IMR-90 (cell line): ENCODE results near the gene CALHM6. TPM values are rescaled to one million over a fixed set of nuclear protein-coding genes. Genes with fewer than 3 reads are reported as not detected.

Experiments used
- ATAC-seq: fragments of 200-7000 bp; cut with Tn5 transposase; 2 replicates; pipeline ENCODE4 v1.9.1; 2020; ENCODE audit warnings: low read depth, mild to moderate bottlenecking, moderate library complexity
- BruUV-seq: library from RNA; stranded (reverse); fragments of 400-500 nt; replicated peaks from 2 replicates; lab custom pipeline; 2021; lab: Mats Ljungman, UMichigan
- CTCF ChIA-PET: fragments of 300-600 bp; formaldehyde crosslinking; extraction: SDS; loops from one replicate; lab custom pipeline; 2021; ENCODE audit warnings: antibody characterized with exemption; lab: Yijun Ruan, JAX
- POLR2A ChIA-PET: fragments of 300-600 bp; sonication (Branson Sonifier 250); formaldehyde crosslinking; loops from one replicate; lab custom pipeline; 2022; ENCODE audit warnings: antibody characterized with exemption; ENCODE audit not compliant: unreplicated experiment; lab: Charles Lee
- DNase-seq: peaks from one replicate; pipeline ENCODE4 v3.0.0; 2013
- H2AFZ ChIP-seq: replicated peaks from 2 replicates; pipeline ENCODE3; 2013; ENCODE audit warnings: low read length, mild to moderate bottlenecking; ENCODE audit not compliant: poor library complexity
- H2AK5ac ChIP-seq: 2 replicates; pipeline ENCODE4 v1.6.1; 2013; ENCODE audit warnings: low read depth, low read length, inconsistent platforms
- H2AK9ac ChIP-seq: replicated peaks from 2 replicates; pipeline ENCODE3; 2013; ENCODE audit warnings: mild to moderate bottlenecking, low read depth, low read length, moderate library complexity; ENCODE audit not compliant: poor library complexity
- H2BK120ac ChIP-seq: 2 replicates; pipeline ENCODE4 v1.6.1; 2013; ENCODE audit warnings: low read depth, low read length, inconsistent platforms
- H2BK15ac ChIP-seq: 3 replicates; pipeline ENCODE4 v1.6.1; 2013; ENCODE audit warnings: low read depth, low read length, inconsistent platforms
- H2BK20ac ChIP-seq: 2 replicates; pipeline ENCODE4 v1.6.1; 2013; ENCODE audit warnings: low read depth, mild to moderate bottlenecking, inconsistent platforms, low read length, moderate library complexity
- H2BK5ac ChIP-seq: 2 replicates; pipeline ENCODE4 v1.6.1; 2013; ENCODE audit warnings: mild to moderate bottlenecking, low read depth, low read length, inconsistent platforms; ENCODE audit not compliant: poor library complexity, severe bottlenecking
- H3K14ac ChIP-seq: replicated peaks from 2 replicates; pipeline ENCODE4 v1.6.1; 2013; ENCODE audit warnings: low read depth, low read length, inconsistent platforms
- H3K18ac ChIP-seq: 2 replicates; pipeline ENCODE4 v1.6.1; 2013; ENCODE audit warnings: low read depth, low read length, control low read depth
- H3K23ac ChIP-seq: 2 replicates; pipeline ENCODE4 v1.6.1; 2013; ENCODE audit warnings: low read depth, low read length, inconsistent platforms
- H3K27ac ChIP-seq: 2 replicates; pipeline ENCODE4 v1.5.1; 2013; ENCODE audit warnings: mild to moderate bottlenecking, control low read depth, low read length; ENCODE audit not compliant: insufficient read depth
- H3K27me3 ChIP-seq: 2 replicates; pipeline ENCODE4 v1.6.1; 2013; ENCODE audit warnings: low read length; ENCODE audit not compliant: control insufficient read depth, insufficient read depth
- H3K36me3 ChIP-seq: 2 replicates; pipeline ENCODE4 v1.6.1; 2013; ENCODE audit warnings: low read length, mixed read lengths; ENCODE audit not compliant: control insufficient read depth, insufficient read depth
- H3K4ac ChIP-seq: 2 replicates; pipeline ENCODE4 v1.6.1; 2013; ENCODE audit warnings: low read depth, low read length, inconsistent platforms
- H3K4me1 ChIP-seq: 2 replicates; pipeline ENCODE4 v1.6.1; 2013; ENCODE audit warnings: low read length, mixed read lengths; ENCODE audit not compliant: control insufficient read depth, insufficient read depth
- H3K4me2 ChIP-seq: 2 replicates; pipeline ENCODE4 v1.6.1; 2013; ENCODE audit warnings: low read depth, mild to moderate bottlenecking, control low read depth, low read length, moderate library complexity
- H3K4me3 ChIP-seq: 2 replicates; pipeline ENCODE4 v1.5.1; 2013; ENCODE audit warnings: low read depth, mild to moderate bottlenecking, control low read depth, low read length, moderate library complexity; ENCODE audit not compliant: insufficient read depth
- H3K56ac ChIP-seq: 2 replicates; pipeline ENCODE4 v1.6.1; 2013; ENCODE audit warnings: low read length, inconsistent platforms; ENCODE audit not compliant: insufficient read depth; ENCODE audit errors: extremely low read depth
- H3K79me1 ChIP-seq, 2 experiments: 2 replicates each; pipeline ENCODE4 v1.6.1; 2013; ENCODE audit warnings: low read length in 2 of 2, inconsistent platforms in 1 of 2, low read depth in 1 of 2
- H3K9ac ChIP-seq: 2 replicates; pipeline ENCODE4 v1.6.1; 2013; ENCODE audit warnings: low read depth, low read length, control low read depth
- H3K9me1 ChIP-seq: 2 replicates; pipeline ENCODE4 v1.6.1; 2013; ENCODE audit warnings: low read length, inconsistent platforms; ENCODE audit not compliant: insufficient read depth
- H3K9me3 ChIP-seq: 2 replicates; pipeline ENCODE4 v1.6.1; 2013; ENCODE audit warnings: low read length; ENCODE audit not compliant: control insufficient read depth, insufficient read depth
- H4K20me1 ChIP-seq: 2 replicates; pipeline ENCODE4 v1.6.1; 2013; ENCODE audit warnings: low read length, inconsistent platforms; ENCODE audit not compliant: insufficient read depth
- H4K5ac ChIP-seq: 2 replicates; pipeline ENCODE4 v1.6.1; 2013; ENCODE audit warnings: mild to moderate bottlenecking, low read depth, low read length, control low read depth
- H4K8ac ChIP-seq, 2 experiments: 2 replicates each; pipeline ENCODE4 v1.6.1; 2013; ENCODE audit warnings: low read depth in 2 of 2, low read length in 2 of 2, control low read depth in 1 of 2, inconsistent platforms in 1 of 2
- H4K91ac ChIP-seq: 2 replicates; pipeline ENCODE4 v1.6.1; 2013; ENCODE audit warnings: low read depth, low read length, inconsistent platforms; ENCODE audit not compliant: insufficient read depth
- BHLHE40 ChIP-seq: fragments of 150-350 bp; IDR thresholded peaks from 2 replicates; pipeline ENCODE4 v1.6.1; 2016; ENCODE audit warnings: mild to moderate bottlenecking, low read depth, low read length
- RCOR1 ChIP-seq: IDR thresholded peaks from 2 replicates; pipeline ENCODE4 v1.6.1; 2012; ENCODE audit warnings: mild to moderate bottlenecking, low read length, improper control_type of control experiment; ENCODE audit not compliant: insufficient replicate concordance
- SMC3 ChIP-seq: fragments of 150-350 bp; IDR thresholded peaks from 2 replicates; pipeline ENCODE4 v1.6.1; 2016; ENCODE audit warnings: low read depth, mild to moderate bottlenecking, antibody characterized with exemption, low read length, moderate library complexity
- WGBS, 2 experiments: methylation state at CpG; one replicate each; pipeline versions ENCODE4 v1.1.5 to v1.1.7; 2013; ENCODE audit warnings: missing lambda C conversion rate in 2 of 2; ENCODE audit not compliant: insufficient read length in 1 of 2; ENCODE audit errors: extremely low coverage in 2 of 2; 5-methylcytosine and 5-hydroxymethylcytosine counted together
- dilution Hi-C: fragments of 300-500 bp; cut with HindIII; formaldehyde crosslinking; loops from one replicate; pipeline ENCODE4 v1.14.3; 2018; ENCODE audit warnings: low sequenced_read_pairs; ENCODE audit not compliant: unreplicated experiment
- in situ Hi-C: fragments of 300-500 bp; cut with MboI; formaldehyde crosslinking; loops from 3 replicates; pipeline ENCODE4 v1.14.3; 2019; ENCODE audit warnings: low sequenced_read_pairs, inconsistent platforms, mixed read lengths
- intact Hi-C: fragments of 100-400 bp; cut with micrococcal nuclease; formaldehyde crosslinking; loops from 2 replicates; pipeline ENCODE4 v1.10.0; 2022
- polyA plus RNA-seq, 3 experiments: library from polyadenylated mRNA; depleted of rRNA; stranded (reverse); fragments of >200 nt; gene quantifications; 2 replicates each; pipeline ENCODE4 v1.2.3, GENCODE V29; 2012; ENCODE audit warnings: low replicate concordance in 1 of 3
- total RNA-seq: library from RNA; depleted of rRNA; stranded (reverse); fragments of >200 nt; gene quantifications from 2 replicates; pipeline ENCODE4 v1.2.3, GENCODE V29; 2012

Gene CALHM6
- total and polyA plus RNA-seq, 2 of the 4 experiments (the other 2 are of a cell fraction) = 0.72 to 1.5 TPM

- POLR2A ChIA-PET = no interaction called here
- ATAC-seq = no peak
- intact Hi-C loops = no loop called here
These were observed 4.1 kb downstream of the CALHM6 start for GRCh38 chr6:116465246-116465645.

More at GRCh38 chr6:116465246-116465645, 4.1 kb downstream of the CALHM6 start:
- TF ChIP-seq SMC3 = no peak
- TF ChIP-seq BHLHE40 = no peak
- no peak for TF ChIP-seq RCOR1
- Histone ChIP-seq H4K20me1 (no peaks in the 10 kb centered on the region), H3K23ac (no peak overlapping the region), H3K14ac (no peak overlapping the region), H3K79me1 (no peaks in the 10 kb centered on the region), H3K4me3 (no peak overlapping the region), H2BK5ac (no peak overlapping the region), H2AK5ac (no peak overlapping the region), H2BK20ac (no peak overlapping the region), H3K4me1 (no peaks in the 10 kb centered on the region; the same call in 1 of the 2 replicates), H3K56ac (no peak overlapping the region), H3K36me3 (no peaks in the 10 kb centered on the region), H4K8ac (no peak overlapping the region), H2AFZ (no peak overlapping the region), H3K9me3 (0 out of 2 replicates have a peak, but pooled peaks cover 1% of the 10 kb centered on the region), H3K27ac (no peak overlapping the region), H3K18ac (no peak overlapping the region), H4K5ac (no peak overlapping the region), H3K4me2 (no peak overlapping the region), H3K9me1 (no peaks in the 10 kb centered on the region), H3K4ac (no peak overlapping the region), H3K27me3 (peaks cover 6% of the 10 kb centered on the region), H2BK15ac (no peak overlapping the region), H4K91ac (no peak overlapping the region), H2BK120ac (no peak overlapping the region), H2AK9ac (no peak overlapping the region), H3K9ac (no peak overlapping the region)
- BruUV-seq = no TSS peak
- dilution Hi-C loops = no loop called here
- DNase-seq = no peak
- CTCF ChIA-PET = no interaction called here
- 83% methylated on average over 1 of the region's 5 CpGs; no CpG with 5 or more reads in 1 of the 2 experiments for WGBS, 2 experiments
- in situ Hi-C loops = no loop called here
